HG03060 (cell line): ENCODE data around the gene DNTTIP2.
"Not testable (repeated sequence)": the region's sequence is repeated elsewhere in the genome, so short reads cannot be mapped to it uniquely, and the experiment has no call there.

Source experiments
- ATAC-seq: cut with Tn5 transposase; IDR thresholded peaks from one replicate; pipeline ENCODE4 v1.9.1; 2021; ENCODE audit warnings: low read depth, moderate number of reproducible peaks; ENCODE audit not compliant: unreplicated experiment

DNTTIP2 gene

GRCh38 chr1:93878889-93879586 lies at the start of gene DNTTIP2:
Gene DNTTIP2 (minus strand): TSS chr1:93879206. CDS start chr1:93879148, 58 bp downstream.
- peak; percentile 84 for ATAC-seq

GRCh38 chr1:93925206-93925605 lies 46.2 kb upstream of the DNTTIP2 start:
- ATAC-seq: no peak

GRCh38 chr1:93919780-93920179 lies 40.8 kb upstream of the DNTTIP2 start:
- ATAC-seq: no peak

- ATAC-seq: no peak
These were observed 38.3 kb upstream of the DNTTIP2 start for GRCh38 chr1:93917302-93917701.

DNA sequence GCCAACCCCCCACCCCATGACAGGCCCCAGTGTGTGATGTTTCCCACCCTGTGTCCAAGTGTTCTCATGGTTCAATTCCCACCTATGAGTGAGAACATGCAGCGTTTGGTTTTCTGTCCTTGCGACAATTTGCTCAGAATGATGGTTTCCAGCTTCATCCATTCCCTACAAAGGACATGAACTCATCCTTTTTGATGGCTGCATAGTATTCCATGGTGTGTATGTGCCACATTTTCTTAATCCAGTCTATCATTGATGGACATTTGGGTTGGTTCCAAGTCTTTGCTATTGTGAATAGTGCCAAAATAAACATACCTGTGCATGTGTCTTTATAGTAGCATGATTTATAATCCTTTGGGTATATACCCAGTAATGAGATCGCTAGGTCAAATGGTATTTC lies 31.9 kb upstream of the DNTTIP2 start:
- not testable (repeated sequence) for ATAC-seq

DNA sequence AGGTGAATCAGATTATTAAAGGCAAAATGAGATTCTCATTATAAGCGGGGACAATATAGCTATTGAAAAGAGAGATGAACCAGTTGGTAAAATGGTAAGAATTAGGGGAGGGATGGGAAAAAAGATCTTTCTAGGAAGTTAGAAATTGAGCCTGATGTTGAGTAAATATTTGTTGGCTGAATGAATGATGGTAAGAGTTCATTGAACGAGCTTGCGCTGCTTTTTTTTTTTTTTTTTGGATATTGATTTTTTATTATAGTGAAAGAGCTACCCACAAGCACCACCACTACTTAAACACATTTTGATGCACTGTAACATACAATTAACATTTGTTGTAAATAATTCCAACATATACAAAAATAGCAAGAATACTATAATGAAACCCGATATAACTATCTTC lies 31.3 kb upstream of the DNTTIP2 start:
- ATAC-seq: no peak

GRCh38 chr1:93909146-93910050 lies 30.4 kb upstream of the DNTTIP2 start, which contains the start of gene GCLM:
Gene GCLM (minus strand): TSS chr1:93909430. CDS start chr1:93909163, 267 bp downstream.
- peak; percentile 75 for ATAC-seq

DNA sequence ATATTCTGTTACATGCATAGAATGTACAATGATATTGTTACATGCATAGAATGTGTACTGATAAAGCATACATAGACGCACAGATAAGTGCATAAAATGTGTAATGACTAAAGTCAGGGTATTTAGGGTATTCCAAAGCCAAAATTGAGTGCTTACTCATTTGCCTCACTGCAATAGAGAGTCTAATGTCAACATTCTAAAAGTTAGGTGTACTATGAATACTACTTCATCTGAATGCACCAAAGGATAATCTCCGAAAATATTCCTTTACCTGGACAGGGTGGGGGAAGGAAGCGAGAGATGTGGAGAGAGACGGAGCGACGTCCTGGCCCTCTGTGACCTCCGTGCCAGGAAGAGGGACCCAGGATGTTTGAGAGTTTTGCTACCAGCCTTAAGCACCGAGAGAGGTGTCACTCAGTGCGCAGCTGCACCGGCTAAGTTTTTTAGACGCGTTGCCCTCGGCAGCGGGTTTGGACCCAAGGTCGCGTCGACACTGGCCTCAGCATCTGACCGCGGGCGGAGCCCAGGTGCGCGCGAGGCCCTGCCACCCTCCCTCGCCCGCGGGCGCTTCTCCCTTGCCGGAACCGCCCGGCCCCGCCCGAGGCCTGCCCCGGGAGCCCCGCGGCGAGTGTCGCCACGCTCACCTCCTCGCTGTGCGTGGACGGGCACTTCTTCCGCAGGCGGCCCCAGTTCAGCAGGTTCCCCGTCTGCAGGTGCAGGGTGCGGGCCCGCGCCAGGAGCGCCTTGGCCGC lies 29.6 kb upstream of the DNTTIP2 start:
- ATAC-seq: peak; percentile 29

DNA sequence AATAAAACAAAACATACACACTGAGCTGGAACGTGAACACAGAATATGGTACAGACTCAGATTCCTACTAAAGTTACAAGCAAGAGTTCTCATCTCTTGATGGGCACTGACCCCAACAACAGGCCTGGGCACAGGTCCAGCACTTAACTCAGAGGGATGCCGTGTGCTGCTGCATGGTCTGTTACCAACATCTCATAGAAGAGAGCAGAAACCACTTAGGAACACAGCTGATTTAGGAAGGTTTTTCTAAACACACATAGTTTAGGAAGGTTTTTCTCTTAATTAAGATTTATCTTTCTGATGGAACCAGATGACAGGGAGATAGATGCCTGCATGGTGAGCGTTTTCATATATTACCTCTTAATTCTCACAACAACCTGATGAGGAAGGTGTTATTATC lies 28.7 kb upstream of the DNTTIP2 start:
- ATAC-seq: no peak

GRCh38 chr1:93906480-93906879 lies 27.5 kb upstream of the DNTTIP2 start:
- no peak for ATAC-seq

GRCh38 chr1:93905734-93906133 lies 26.7 kb upstream of the DNTTIP2 start:
- ATAC-seq: no peak

DNA sequence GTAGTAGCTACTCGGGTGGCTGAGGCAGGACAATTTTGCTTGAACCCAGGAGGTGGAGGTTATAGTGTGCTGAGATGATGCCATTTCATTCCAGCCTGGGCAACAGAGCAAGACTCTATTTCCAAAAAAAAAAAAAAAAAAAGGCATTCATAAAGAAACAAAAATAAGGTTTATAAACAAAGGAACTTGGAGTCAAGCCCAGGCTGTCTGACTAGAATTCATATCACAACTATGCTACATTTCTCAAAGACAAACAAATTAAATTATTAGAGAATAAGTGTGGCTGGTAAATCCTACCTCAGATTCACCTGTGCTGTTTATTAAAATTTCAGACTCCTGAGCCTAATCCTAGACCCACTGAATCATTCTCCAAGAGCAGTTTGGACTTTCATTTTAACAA lies 26.0 kb upstream of the DNTTIP2 start:
- no peak for ATAC-seq

DNA sequence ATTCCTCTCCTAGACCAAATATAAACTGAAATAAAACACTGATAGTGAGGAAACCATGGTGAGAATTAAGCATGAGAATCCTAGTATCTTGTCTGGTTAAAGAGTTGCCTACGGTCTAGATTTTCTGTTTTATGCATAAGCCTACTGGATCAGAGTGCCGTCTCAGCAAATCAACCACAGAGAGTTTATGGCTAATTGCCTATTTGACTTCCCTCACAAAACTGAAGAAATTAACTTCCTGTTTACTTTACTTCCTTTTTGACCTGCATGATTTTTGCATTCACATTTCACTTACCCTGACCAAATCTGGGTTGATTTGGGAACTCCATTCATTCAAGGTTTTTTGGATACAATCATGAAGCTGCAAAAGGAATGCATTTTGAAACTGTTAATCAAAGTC lies 25.2 kb upstream of the DNTTIP2 start:
- ATAC-seq: no peak

- ATAC-seq: no peak
These were observed 21.9 kb upstream of the DNTTIP2 start for GRCh38 chr1:93900723-93901504.

DNA sequence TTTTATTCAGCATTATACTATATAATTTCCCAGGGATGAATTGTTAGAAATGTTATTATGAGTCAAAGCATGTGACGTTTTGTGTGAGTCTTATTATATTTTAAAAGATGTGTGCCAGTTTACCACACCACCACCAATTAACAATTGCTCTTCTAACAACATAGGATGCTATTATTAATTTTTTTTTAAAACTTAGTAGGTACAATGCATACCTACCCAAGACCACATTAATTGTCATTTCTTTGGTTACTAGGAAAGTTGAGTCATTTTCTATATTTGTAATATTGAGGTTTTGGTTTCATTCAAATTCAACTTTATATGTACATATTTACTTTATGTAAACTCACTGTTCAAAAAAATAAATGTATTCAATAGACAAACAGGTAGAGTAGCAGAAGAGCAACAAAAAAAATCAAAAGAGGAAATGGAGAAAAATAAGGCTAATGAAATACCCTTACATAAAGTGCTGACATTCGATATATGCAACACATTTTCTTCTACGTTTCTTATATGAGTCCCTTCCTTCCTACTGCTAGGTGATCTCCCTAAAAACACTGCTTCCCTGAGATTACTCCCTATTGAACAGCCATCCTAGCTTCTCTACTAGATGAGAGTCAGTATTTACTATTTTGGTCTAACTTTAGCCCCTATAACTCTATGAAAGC lies 20.7 kb upstream of the DNTTIP2 start:
- ATAC-seq: no peak

GRCh38 chr1:93888900-93889299 lies 9.9 kb upstream of the DNTTIP2 start:
- ATAC-seq: no peak

DNA sequence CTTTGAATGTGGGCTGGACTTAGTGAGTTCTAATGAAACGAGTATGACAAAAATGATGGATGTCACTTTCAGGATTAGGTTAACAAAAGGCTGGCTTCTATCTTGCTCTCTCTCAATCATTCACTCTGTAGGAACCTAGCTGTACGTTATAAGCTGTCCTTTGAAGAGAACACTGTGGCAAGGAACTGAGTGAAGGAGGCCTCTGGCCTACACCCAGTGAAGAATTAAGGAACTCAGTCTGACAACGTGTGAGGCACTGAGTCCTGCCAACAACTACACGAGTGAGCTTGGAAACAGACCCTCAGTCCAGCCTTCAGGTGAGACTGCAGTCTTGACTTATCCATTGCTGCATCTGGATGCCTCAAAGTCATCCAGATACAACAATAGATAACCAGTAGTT lies 3.3 kb upstream of the DNTTIP2 start:
- ATAC-seq: no peak

DNA sequence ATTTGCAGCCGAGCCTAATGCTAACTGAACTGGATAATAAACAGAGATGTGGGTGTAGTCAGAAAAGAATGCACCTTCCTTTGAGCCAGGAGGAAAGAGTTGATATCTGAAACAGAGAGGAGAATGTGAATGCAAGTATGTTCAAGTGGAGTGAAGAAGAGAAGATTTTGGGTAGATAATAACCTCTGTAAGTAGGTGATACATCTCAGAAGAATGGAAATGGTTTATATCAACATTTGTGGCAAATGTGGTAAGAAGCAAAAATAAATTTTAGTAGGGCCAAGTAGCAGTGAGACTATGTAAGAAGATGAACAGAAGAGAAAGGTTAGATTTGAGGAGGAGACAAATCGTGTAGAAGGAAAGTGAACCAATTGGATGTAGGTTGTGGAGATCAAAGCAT lies 1.7 kb upstream of the DNTTIP2 start:
- no peak for ATAC-seq

DNA sequence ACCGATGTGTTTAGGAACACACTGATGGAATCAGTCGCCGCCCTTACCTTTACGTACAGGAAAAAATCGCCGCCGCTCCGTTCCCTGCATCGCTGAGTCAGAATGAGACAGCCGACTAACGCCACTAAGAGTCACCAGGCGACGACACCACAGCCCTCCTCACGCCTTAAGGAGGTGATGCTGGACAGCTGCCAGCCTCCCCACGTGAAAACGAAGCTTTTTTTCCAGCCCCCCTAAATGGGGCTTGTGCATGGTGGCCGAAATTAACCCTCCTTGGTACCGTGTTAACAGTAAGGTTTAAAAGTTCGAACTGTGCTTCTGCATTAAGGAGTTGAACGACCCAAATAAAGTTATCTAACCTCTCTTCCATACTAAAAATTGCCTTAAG lies 511 bp downstream of the DNTTIP2 start:
- ATAC-seq: peak; percentile 25

DNA sequence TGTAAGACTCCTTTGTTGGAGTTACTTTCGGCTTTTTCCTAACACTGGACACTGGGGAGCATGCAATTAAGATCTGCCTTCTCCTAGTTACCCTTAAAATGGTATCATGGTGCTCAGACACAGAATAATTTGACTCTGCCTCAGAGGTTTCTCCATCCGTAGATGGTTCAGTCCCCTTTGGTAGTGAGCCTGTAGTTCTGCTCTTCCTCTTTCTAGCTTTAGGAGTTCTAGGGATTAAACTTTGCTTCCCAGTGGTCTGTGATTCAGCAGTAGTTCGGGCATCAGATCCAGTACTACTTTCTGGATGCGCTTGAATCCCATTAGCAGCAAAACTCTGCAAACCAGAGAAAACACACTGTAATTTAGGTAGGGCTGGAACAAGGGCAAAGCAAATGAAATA lies 1.5 kb downstream of the DNTTIP2 start:
- ATAC-seq: no peak
